ENCODE data around the gene TMEM82.

The TMEM82 gene

DNA sequence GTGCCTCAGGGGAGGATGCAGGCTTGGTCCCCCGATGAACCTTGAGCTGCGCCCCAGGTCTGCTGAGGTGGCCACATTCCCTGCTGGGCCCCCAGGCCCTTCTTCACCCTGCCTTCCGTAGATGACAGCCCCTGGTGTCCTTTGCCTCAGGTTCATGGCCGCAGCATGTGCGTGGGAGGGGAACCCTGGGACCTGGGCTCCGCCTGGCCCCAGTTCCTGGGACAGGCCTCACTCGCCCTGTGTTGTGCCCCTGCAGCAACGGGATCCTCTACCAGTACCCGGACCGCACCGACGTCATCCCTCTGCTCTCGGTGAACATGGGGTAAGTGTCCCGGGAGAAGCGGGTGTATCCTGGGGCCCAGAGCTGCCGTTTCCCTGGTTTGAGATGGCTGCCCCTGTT, 11.4 kb upstream of the TMEM82 start:
- no peak overlapping the region for H3K9ac ChIP-seq (ENCODE audit: low read depth, low read length)
- H3K9me3 ChIP-seq (ENCODE audit: control insufficient read depth, insufficient read depth, low read length) = no peaks in the 10 kb centered on the region
- H3K27me3 ChIP-seq (ENCODE audit: control insufficient read depth, insufficient read depth, low read length) = no peaks in the 10 kb centered on the region
- no peak overlapping the region for H3K4me3 ChIP-seq (ENCODE audit: low read depth, low read length)
- H3K4me1 ChIP-seq (ENCODE audit: control insufficient read depth, insufficient read depth, low read length) = no peaks in the 10 kb centered on the region
- peaks cover 81% of the 10 kb centered on the region for H3K36me3 ChIP-seq (ENCODE audit: control insufficient read depth, insufficient read depth, low read length)
- H3K27ac ChIP-seq (ENCODE audit: low read depth, low read length) = no peak overlapping the region

- H3K36me3 ChIP-seq (ENCODE audit: control insufficient read depth, insufficient read depth, low read length) = peaks cover 70% of the 10 kb centered on the region
Observed at GRCh38 chr1:15731735-15732685, 10.3 kb upstream of the TMEM82 start.

DNA sequence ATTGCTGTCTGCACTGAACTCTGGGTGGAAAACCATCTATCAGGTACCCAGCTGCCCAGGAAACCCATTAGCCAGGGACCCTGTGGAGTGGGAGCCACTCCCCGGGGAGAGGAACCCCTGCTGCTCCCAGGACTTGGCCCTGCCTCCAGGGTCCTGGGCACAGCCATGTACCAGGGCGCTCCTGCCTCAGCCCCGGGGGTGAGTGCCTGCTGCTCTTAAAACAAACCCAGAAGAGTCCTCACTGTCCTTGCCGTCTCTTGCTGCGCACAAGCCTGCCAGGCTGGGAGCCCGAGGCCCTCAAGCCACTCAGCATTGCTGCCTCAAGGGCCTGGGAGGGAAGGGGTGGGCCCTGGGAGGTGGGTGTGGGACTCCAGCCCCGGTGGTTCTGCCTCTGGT, 9.6 kb upstream of the TMEM82 start:
- H3K9ac ChIP-seq (ENCODE audit: low read depth, low read length) = no peak overlapping the region
- H3K4me3 ChIP-seq (ENCODE audit: low read depth, low read length) = no peak overlapping the region
- H3K9me3 ChIP-seq (ENCODE audit: control insufficient read depth, insufficient read depth, low read length) = no peaks in the 10 kb centered on the region
- no peak overlapping the region for H3K27ac ChIP-seq (ENCODE audit: low read depth, low read length)
- H3K4me1 ChIP-seq (ENCODE audit: control insufficient read depth, insufficient read depth, low read length) = no peaks in the 10 kb centered on the region
- H3K36me3 ChIP-seq (ENCODE audit: control insufficient read depth, insufficient read depth, low read length) = peaks cover 64% of the 10 kb centered on the region
- no peaks in the 10 kb centered on the region for H3K27me3 ChIP-seq (ENCODE audit: control insufficient read depth, insufficient read depth, low read length)

More at GRCh38 chr1:15731735-15732685, 10.3 kb upstream of the TMEM82 start:
- Histone ChIP-seq H3K9ac (ENCODE audit: low read depth, low read length) (no peak overlapping the region), H3K27ac (ENCODE audit: low read depth, low read length) (no peak overlapping the region), H3K4me3 (ENCODE audit: low read depth, low read length) (no peak overlapping the region), H3K9me3 (ENCODE audit: control insufficient read depth, insufficient read depth, low read length) (no peaks in the 10 kb centered on the region), H3K27me3 (ENCODE audit: control insufficient read depth, insufficient read depth, low read length) (no peaks in the 10 kb centered on the region), H3K4me1 (ENCODE audit: control insufficient read depth, insufficient read depth, low read length) (no peaks in the 10 kb centered on the region)

- H3K36me3 ChIP-seq (ENCODE audit: control insufficient read depth, insufficient read depth, low read length) = peaks cover 58% of the 10 kb centered on the region
- H3K9me3 ChIP-seq (ENCODE audit: control insufficient read depth, insufficient read depth, low read length) = no peaks in the 10 kb centered on the region
- H3K27ac ChIP-seq (ENCODE audit: low read depth, low read length) = no peak overlapping the region
- no peak overlapping the region for H3K9ac ChIP-seq (ENCODE audit: low read depth, low read length)
- H3K4me1 ChIP-seq (ENCODE audit: control insufficient read depth, insufficient read depth, low read length) = no peaks in the 10 kb centered on the region
- H3K27me3 ChIP-seq (ENCODE audit: control insufficient read depth, insufficient read depth, low read length) = no peaks in the 10 kb centered on the region
- H3K4me3 ChIP-seq (ENCODE audit: low read depth, low read length) = no peak overlapping the region
Observed at GRCh38 chr1:15733218-15733725, 9.0 kb upstream of the TMEM82 start.

GRCh38 chr1:15733726-15734226, 8.5 kb upstream of the TMEM82 start:
- Histone ChIP-seq H3K9ac (ENCODE audit: low read depth, low read length) (no peak overlapping the region), H3K36me3 (ENCODE audit: control insufficient read depth, insufficient read depth, low read length) (peaks cover 53% of the 10 kb centered on the region), H3K4me3 (ENCODE audit: low read depth, low read length) (no peak overlapping the region), H3K27me3 (ENCODE audit: control insufficient read depth, insufficient read depth, low read length) (no peaks in the 10 kb centered on the region), H3K9me3 (ENCODE audit: control insufficient read depth, insufficient read depth, low read length) (no peaks in the 10 kb centered on the region), H3K4me1 (ENCODE audit: control insufficient read depth, insufficient read depth, low read length) (no peaks in the 10 kb centered on the region), H3K27ac (ENCODE audit: low read depth, low read length) (no peak overlapping the region)

GRCh38 chr1:15734296-15734695, 8.0 kb upstream of the TMEM82 start:
- peaks cover 48% of the 10 kb centered on the region for H3K36me3 ChIP-seq (ENCODE audit: control insufficient read depth, insufficient read depth, low read length)
- no peaks in the 10 kb centered on the region for H3K4me1 ChIP-seq (ENCODE audit: control insufficient read depth, insufficient read depth, low read length)
- H3K9me3 ChIP-seq (ENCODE audit: control insufficient read depth, insufficient read depth, low read length) = no peaks in the 10 kb centered on the region
- no peaks in the 10 kb centered on the region for H3K27me3 ChIP-seq (ENCODE audit: control insufficient read depth, insufficient read depth, low read length)
- no peak overlapping the region for H3K27ac ChIP-seq (ENCODE audit: low read depth, low read length)
- no peak overlapping the region for H3K9ac ChIP-seq (ENCODE audit: low read depth, low read length)
- H3K4me3 ChIP-seq (ENCODE audit: low read depth, low read length) = no peak overlapping the region

DNA sequence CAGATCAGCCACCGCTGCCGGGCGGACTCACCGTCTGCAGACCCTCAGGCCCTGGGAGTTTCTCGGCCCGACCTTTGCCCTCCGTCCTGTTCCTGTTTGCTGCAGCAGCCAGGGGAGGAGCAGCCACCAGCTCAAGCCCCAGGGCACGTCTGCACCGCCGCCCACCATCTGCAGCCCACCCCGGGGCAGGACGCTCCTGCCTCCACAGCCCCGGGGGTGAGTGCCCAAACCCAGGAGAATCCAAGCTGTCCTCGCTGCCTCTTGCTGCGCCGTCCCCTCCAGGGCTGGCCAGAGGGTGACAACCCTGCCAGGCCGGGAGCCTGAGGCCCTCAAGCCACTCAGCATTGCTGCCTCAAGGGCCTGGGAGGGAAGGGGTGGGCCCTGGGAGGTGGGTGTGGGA, 7.4 kb upstream of the TMEM82 start:
- H3K4me3 ChIP-seq (ENCODE audit: low read depth, low read length) = no peak overlapping the region
- no peak overlapping the region for H3K27ac ChIP-seq (ENCODE audit: low read depth, low read length)
- peaks cover 42% of the 10 kb centered on the region for H3K36me3 ChIP-seq (ENCODE audit: control insufficient read depth, insufficient read depth, low read length)

DNA sequence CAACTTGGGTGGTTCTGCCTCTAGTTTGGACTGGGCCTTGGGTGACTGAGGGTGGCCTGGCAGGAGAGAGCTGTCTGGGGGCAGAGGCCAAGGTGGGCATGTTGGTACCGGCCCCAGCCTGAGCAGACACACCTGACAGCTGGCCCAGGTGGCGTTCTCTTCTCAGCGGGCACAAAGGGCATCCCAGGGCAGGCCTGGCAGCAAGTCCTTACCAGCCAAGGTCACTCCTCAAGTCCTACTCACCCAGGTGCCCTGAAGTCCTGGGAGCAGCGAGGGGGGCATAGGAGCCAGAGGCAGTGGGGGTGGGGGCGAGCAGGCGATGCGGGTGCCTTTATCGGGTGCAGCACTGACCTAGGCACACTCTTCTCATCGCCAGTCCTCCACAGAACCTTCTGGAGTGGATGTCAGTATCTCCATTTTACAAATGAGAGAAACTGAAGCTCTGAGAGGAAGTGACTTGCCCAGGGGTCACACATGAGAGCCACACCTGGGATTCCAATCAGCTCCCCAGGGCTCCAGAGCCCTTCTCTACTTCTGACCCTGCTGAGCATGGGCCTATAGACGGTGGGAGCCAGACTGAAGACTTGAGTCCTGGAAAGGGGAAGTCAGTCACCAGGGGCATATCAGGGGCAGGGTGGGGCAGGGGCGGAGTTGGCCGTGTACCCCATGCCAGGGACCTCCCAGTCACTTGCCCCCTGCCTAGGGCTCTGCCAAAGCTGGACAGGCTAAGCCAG, 6.8 kb upstream of the TMEM82 start:
- no peak overlapping the region for H3K9ac ChIP-seq (ENCODE audit: low read depth, low read length)
- no peak overlapping the region for H3K4me3 ChIP-seq (ENCODE audit: low read depth, low read length)
- H3K9me3 ChIP-seq (ENCODE audit: control insufficient read depth, insufficient read depth, low read length) = no peaks in the 10 kb centered on the region
- H3K27ac ChIP-seq (ENCODE audit: low read depth, low read length) = no peak overlapping the region
- H3K27me3 ChIP-seq (ENCODE audit: control insufficient read depth, insufficient read depth, low read length) = no peaks in the 10 kb centered on the region
- H3K4me1 ChIP-seq (ENCODE audit: control insufficient read depth, insufficient read depth, low read length) = no peaks in the 10 kb centered on the region
- H3K36me3 ChIP-seq (ENCODE audit: control insufficient read depth, insufficient read depth, low read length) = peaks cover 41% of the 10 kb centered on the region

More for the DNA sequence above, 7.4 kb upstream of the TMEM82 start:
- no peaks in the 10 kb centered on the region for H3K4me1 ChIP-seq (ENCODE audit: control insufficient read depth, insufficient read depth, low read length)
- no peaks in the 10 kb centered on the region for H3K9me3 ChIP-seq (ENCODE audit: control insufficient read depth, insufficient read depth, low read length)
- no peak overlapping the region for H3K9ac ChIP-seq (ENCODE audit: low read depth, low read length)
- H3K27me3 ChIP-seq (ENCODE audit: control insufficient read depth, insufficient read depth, low read length) = no peaks in the 10 kb centered on the region

- H3K9me3 ChIP-seq (ENCODE audit: control insufficient read depth, insufficient read depth, low read length) = no peaks in the 10 kb centered on the region
- H3K4me1 ChIP-seq (ENCODE audit: control insufficient read depth, insufficient read depth, low read length) = no peaks in the 10 kb centered on the region
- no peak within 1 kb of the TSS for H3K27ac ChIP-seq (ENCODE audit: low read depth, low read length)
- no peak within 1 kb of the TSS for H3K9ac ChIP-seq (ENCODE audit: low read depth, low read length)
- peaks cover 33% of the 10 kb centered on the region for H3K36me3 ChIP-seq (ENCODE audit: control insufficient read depth, insufficient read depth, low read length)
- no peak within 1 kb of the TSS for H3K4me3 ChIP-seq (ENCODE audit: low read depth, low read length)
- H3K27me3 ChIP-seq (ENCODE audit: control insufficient read depth, insufficient read depth, low read length) = no peaks in the 10 kb centered on the region
Observed at GRCh38 chr1:15736038-15736891, 6.0 kb upstream of the TMEM82 start, which contains the start of gene SLC25A34. SLC25A34 (plus strand) TSS chr1:15736258; CDS start chr1:15736486, 228 bp downstream.

- no peak overlapping the region for H3K27ac ChIP-seq (ENCODE audit: low read depth, low read length)
Observed at GRCh38 chr1:15736892-15737261, 5.4 kb upstream of the TMEM82 start.

More at GRCh38 chr1:15736892-15737261, 5.4 kb upstream of the TMEM82 start:
- Histone ChIP-seq H3K36me3 (ENCODE audit: control insufficient read depth, insufficient read depth, low read length) (peaks cover 27% of the 10 kb centered on the region), H3K4me1 (ENCODE audit: control insufficient read depth, insufficient read depth, low read length) (peaks cover 3% of the 10 kb centered on the region; the same call in 1 of the 2 replicates), H3K9ac (ENCODE audit: low read depth, low read length) (no peak overlapping the region), H3K27me3 (ENCODE audit: control insufficient read depth, insufficient read depth, low read length) (no peaks in the 10 kb centered on the region), H3K9me3 (ENCODE audit: control insufficient read depth, insufficient read depth, low read length) (no peaks in the 10 kb centered on the region), H3K4me3 (ENCODE audit: low read depth, low read length) (no peak overlapping the region)

Measured in HUES48 (cell line).